Caki2 (cell line): Measurements from ENCODE around the gene COPS8. TPM values are rescaled to one million over a fixed set of nuclear protein-coding genes. Genes with fewer than 3 reads are reported as not detected.

ENCODE experiments used
- DNase-seq: peaks from one replicate; pipeline ENCODE4 v3.0.0-alpha.2; 2015; ENCODE audit warnings: low read depth
- in situ Hi-C: cut with HindIII; loops from 2 replicates; pipeline ENCODE4 v1.10.0; 2016; ENCODE audit warnings: low sequenced_read_pairs, low pct_unique_long_range_greater_than_20kb, mixed read lengths
- total RNA-seq: library from RNA; depleted of rRNA; stranded (reverse); fragments of >200 nt; shearing (Covaris generic); gene quantifications from 2 replicates; pipeline ENCODE4 v1.2.3, GENCODE V29; 2014; ENCODE audit warnings: low replicate concordance

COPS8 gene
- total RNA-seq, 1 experiment from 2014 or later, result 70.8 TPM

GRCh38 chr2:237124820-237125219 lies 39.1 kb downstream of the COPS8 start:
- in situ Hi-C loops, result no loop called here
- DNase-seq, result no peak

- in situ Hi-C loops, result no loop called here
- no peak for DNase-seq
These were observed 40.3 kb downstream of the COPS8 start for GRCh38 chr2:237125967-237126366.

- no peak for DNase-seq
- in situ Hi-C loops, result no loop called here
These were observed 41.0 kb downstream of the COPS8 start for GRCh38 chr2:237126519-237127174.

GRCh38 chr2:237128026-237128703 lies 42.5 kb downstream of the COPS8 start:
- DNase-seq, result peak; percentile 94
- in situ Hi-C loops, result no loop called here

GRCh38 chr2:237128845-237129592 lies 43.3 kb downstream of the COPS8 start:
- in situ Hi-C loops, result no loop called here
- no peak for DNase-seq

- in situ Hi-C loops, result no loop called here
These were observed 44.1 kb downstream of the COPS8 start for GRCh38 chr2:237129625-237130263.

GRCh38 chr2:237130562-237131421 lies 45.1 kb downstream of the COPS8 start:
- DNase-seq, result no peak
- in situ Hi-C loops, result no loop called here

More at GRCh38 chr2:237129625-237130263, 44.1 kb downstream of the COPS8 start:
- no peak for DNase-seq

- peak; percentile 50 for DNase-seq
- in situ Hi-C loops, result no loop called here
These were observed 46.3 kb downstream of the COPS8 start for GRCh38 chr2:237131749-237132533.

GRCh38 chr2:237132799-237133198 lies 47.1 kb downstream of the COPS8 start:
- in situ Hi-C loops, result no loop called here
- DNase-seq, result no peak

GRCh38 chr2:237134321-237135230 lies 48.9 kb downstream of the COPS8 start:
- in situ Hi-C loops, result no loop called here
- DNase-seq, result no peak

- in situ Hi-C loops, result no loop called here
- DNase-seq, result no peak
These were observed 51.1 kb downstream of the COPS8 start for GRCh38 chr2:237136824-237137223.

- no peak for DNase-seq
- in situ Hi-C loops, result no loop called here
These were observed 52.1 kb downstream of the COPS8 start for GRCh38 chr2:237137626-237138323.

GRCh38 chr2:237139123-237139675 lies 53.5 kb downstream of the COPS8 start:
- in situ Hi-C loops, result no loop called here
- no peak for DNase-seq

GRCh38 chr2:237140689-237141285 lies 55.1 kb downstream of the COPS8 start:
- no peak for DNase-seq
- in situ Hi-C loops, result no loop called here

- no peak for DNase-seq
- in situ Hi-C loops, result no loop called here
These were observed 55.9 kb downstream of the COPS8 start for GRCh38 chr2:237141571-237142051.
